ENCODE measurements around the gene SERPINB6. TPM values are rescaled to one million over a fixed set of nuclear protein-coding genes. Genes with fewer than 3 reads are reported as not detected.
"Not testable (repeated sequence)": the region's sequence is repeated elsewhere in the genome, so short reads cannot be mapped to it uniquely, and the experiment has no call there.

SERPINB6 gene
- total RNA-seq, 8 experiments from 2014 or later = 9.6 to 519 (median 53.6) TPM

GRCh38 chr6:2908516-2908915 is 62.9 kb downstream of the SERPINB6 start:
- WGBS, 10 experiments = 40 to 100% (median 88%) methylated on average over 1 to 2 of the region's 3 CpGs; no CpG with 5 or more reads in 6 of the 10 experiments
- in situ Hi-C loops (cut with MboI; ENCODE audit: low pct_unique_long_range_greater_than_20kb in 2 of 9, low sequenced_read_pairs in 9 of 9, unreplicated experiment in 9 of 9); H3K4me3 ChIP-seq: not testable (repeated sequence)
- H3K4me1 ChIP-seq (replicated peaks in 1 of 2) = peaks cover 19 to 24% of the 10 kb centered on the region in 2 donors
- peak in 5 of 8 experiments; percentile 39 to 74 (median 49) for ATAC-seq (replicated peaks in 6 of 8)
- H3K27ac ChIP-seq = peak overlapping the region; percentile 16 to 42

DNA sequence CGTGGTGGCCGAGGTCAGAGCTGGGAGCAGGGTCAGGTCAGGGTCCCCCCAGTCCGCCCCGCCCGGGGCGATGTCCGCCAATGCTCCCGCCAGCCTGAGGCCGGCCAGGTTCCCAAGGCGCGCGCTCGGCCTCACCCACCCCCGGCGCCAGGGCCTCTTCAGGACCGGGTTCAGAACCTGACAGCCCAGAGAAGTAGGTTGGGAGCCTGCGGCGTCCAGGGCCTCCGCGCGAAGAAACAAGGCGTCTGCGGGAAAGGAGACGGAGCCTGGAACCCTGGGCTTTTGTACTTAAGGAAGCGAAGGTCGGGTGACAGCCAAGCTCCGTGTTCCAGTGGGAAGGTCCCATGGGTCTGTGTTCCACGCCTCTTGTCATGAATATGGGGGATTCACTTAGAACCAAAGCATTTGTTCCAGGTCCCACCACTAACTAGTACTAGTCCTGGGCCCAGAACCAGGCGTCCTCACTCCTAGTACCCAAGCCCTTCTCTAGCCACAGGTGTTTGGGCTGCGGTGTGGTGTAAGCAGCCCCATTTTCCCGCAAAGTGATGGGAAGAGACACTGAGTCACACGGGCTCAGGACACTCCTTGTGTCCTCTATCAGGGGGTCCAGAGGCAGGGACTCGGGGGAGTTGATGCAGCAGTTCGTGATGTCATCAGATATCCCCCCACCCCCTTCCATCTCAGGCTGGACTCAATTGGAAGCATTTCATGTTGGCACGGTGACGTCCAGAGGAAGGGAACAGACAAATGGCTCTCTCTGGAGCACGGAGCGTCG is 67.8 kb downstream of the SERPINB6 start:
- H3K4me3 ChIP-seq = peak overlapping the region; percentile 22 to 45 (median 34)
- in situ Hi-C loops (cut with MboI; ENCODE audit: low pct_unique_long_range_greater_than_20kb in 2 of 9, low sequenced_read_pairs in 9 of 9, unreplicated experiment in 9 of 9) = not testable (repeated sequence)
- peaks cover 34 to 44% of the 10 kb centered on the region in 2 donors for H3K4me1 ChIP-seq (replicated peaks in 1 of 2)
- ATAC-seq (replicated peaks in 6 of 8) = peak in 5 of 8 experiments; percentile 0 to 54 (median 37)
- no CpG with 5 or more reads among the region's 39 CpGs for WGBS, 10 experiments
- peak overlapping the region; percentile 15 to 67 for H3K27ac ChIP-seq

DNA sequence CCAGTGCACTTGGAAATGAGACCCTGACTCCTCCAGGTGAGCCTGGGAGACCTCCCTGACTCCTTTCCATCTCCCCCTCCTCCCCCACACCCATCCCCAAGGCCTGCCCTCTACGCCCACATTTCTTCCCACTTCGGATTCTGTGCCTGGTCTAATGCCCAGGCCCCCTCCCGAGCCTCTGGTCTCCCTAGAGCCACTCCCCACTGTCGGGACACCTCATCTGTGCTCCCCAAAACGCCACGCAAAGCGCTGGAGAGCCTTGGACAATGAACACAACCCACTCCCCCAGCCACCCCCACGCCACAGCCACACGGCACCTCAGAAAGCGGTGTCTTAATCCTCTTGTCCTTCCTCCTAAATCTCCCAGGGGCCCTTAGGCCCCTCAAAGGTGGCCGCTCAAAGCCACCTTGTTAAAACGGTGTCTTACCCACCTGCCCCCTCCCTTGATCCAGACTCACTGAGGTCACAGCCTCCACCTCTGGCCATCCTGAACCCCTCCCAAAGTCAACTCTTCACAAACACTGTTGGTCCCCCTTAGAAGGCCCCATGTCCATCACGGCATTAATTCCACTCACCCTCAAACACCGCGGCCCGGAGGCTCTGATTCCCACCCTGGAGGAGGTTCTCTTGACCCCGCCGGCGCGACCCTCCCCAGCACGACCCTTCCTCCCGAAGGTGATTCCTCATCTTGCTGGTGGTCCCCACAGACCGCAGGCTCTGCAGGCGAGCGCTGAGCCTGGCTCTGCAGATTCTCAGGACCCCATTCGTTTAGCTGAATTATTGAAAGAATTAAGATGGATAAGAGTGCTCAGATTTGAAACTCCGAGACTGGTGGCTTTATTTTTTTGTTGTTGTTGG is 69.5 kb downstream of the SERPINB6 start:
- peak in 5 of 8 experiments; percentile 17 to 50 (median 43) for ATAC-seq (replicated peaks in 6 of 8)
- peak overlapping the region in 1 of 2 donors; percentile 67 for H3K27ac ChIP-seq
- peak overlapping the region; percentile 22 to 45 (median 34) for H3K4me3 ChIP-seq
- WGBS, 10 experiments = 28 to 53% (median 45%) methylated on average over 5 to 10 of the region's 27 CpGs; no CpG with 5 or more reads in 6 of the 10 experiments
- peaks cover 28 to 38% of the 10 kb centered on the region in 2 donors for H3K4me1 ChIP-seq (replicated peaks in 1 of 2)
- in situ Hi-C loops (cut with MboI; ENCODE audit: low pct_unique_long_range_greater_than_20kb in 2 of 9, low sequenced_read_pairs in 9 of 9, unreplicated experiment in 9 of 9) = not testable (repeated sequence)

DNA sequence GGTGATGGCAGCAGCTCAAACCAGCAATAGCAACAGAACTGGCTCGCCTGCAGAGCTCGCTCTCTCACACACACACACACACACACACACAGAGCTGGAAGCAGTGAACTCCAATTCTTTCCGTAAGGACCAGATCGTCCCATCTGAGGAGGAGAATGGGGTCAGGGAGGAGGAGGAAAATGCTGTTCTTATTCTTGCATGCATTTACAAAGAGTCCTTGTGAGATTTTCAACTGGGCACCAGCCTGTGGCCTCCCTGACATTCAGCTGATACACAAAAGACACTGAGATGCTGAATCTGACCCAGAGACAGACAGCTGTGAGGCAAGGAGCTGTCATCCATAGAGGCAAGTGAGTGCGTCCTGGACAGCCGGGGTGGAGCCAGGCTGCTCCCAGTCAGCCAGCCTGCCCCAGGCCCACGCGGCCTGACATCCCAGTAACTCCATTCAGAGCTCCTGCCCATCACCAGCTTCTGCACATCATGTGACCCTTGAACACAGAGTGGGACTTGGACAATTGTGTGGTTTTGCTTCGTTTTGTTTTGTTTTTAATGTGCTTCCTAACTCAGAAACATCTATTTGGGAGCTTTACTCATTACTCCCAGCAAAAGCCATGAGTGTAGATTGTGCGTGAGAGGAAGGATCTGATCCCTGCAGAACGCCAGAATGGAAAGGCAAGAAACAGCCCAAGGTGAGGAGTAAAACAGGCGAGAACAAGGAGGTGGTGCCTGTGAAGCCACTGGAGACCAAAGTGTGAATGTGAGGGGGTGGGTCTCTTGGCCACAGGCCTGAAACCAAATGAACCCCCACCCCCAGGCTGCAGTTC is 70.3 kb downstream of the SERPINB6 start:
- ATAC-seq (replicated peaks in 6 of 8) = peak in 1 of 8 experiments; percentile 10
- Histone ChIP-seq H3K4me3 (peak overlapping the region in 1 of 5 donors; percentile 45), H3K27ac (no peak overlapping the region), H3K4me1 (replicated peaks in 1 of 2) (peaks cover 28 to 38% of the 10 kb centered on the region in 2 donors)
- 33 to 94% (median 68%) methylated on average over 2 to 10 of the region's 12 CpGs; no CpG with 5 or more reads in 3 of the 10 experiments for WGBS, 10 experiments
- in situ Hi-C loops (cut with MboI; ENCODE audit: low pct_unique_long_range_greater_than_20kb in 2 of 9, low sequenced_read_pairs in 9 of 9, unreplicated experiment in 9 of 9) = no loop called here

DNA sequence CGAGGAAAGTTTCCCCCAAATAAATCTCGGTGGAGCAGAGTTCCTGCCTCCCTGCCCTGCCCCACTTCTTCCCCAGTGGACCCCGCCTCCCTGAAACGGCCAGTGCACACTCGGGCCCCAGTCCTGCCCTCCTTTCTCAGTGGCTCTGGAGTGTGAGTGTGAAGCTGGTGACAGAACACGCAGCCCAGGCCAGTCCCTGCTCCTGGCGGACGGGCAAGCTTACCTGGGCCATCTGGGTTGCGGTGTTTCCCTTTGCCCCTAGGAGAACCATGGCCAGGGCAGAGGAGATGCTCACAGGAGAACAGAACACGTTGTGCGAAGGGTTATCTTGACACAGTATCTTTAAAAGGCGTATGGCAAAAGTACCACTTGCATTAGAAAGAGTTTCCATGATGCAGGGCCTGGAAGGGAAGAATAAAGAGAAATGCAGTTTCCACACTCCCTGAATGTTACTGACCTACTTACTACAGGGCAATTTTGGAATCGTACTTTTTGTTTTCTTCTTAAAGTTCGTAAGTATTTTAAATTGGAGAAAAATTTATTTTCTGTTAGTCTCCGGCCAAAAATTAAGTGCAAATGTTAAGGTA is 71.1 kb downstream of the SERPINB6 start:
- no peak overlapping the region for H3K4me3 ChIP-seq
- H3K27ac ChIP-seq = no peak overlapping the region
- peaks cover 28 to 38% of the 10 kb centered on the region in 2 donors for H3K4me1 ChIP-seq (replicated peaks in 1 of 2)
- WGBS, 10 experiments = 48 to 100% (median 74%) methylated on average over 1 to 8 of the region's 15 CpGs; no CpG with 5 or more reads in 3 of the 10 experiments
- ATAC-seq (replicated peaks in 6 of 8) = no peak
- in situ Hi-C loops (cut with MboI; ENCODE audit: low pct_unique_long_range_greater_than_20kb in 2 of 9, low sequenced_read_pairs in 9 of 9, unreplicated experiment in 9 of 9) = no loop called here

- 80 to 100% (median 90%) methylated on average over 1 to 6 of the region's 6 CpGs for WGBS, 10 experiments
Measured at GRCh38 chr6:2899596-2899995, 71.8 kb downstream of the SERPINB6 start.

More at GRCh38 chr6:2899596-2899995, 71.8 kb downstream of the SERPINB6 start:
- no peak overlapping the region for H3K27ac ChIP-seq
- peaks cover 28 to 38% of the 10 kb centered on the region in 2 donors for H3K4me1 ChIP-seq (replicated peaks in 1 of 2)
- in situ Hi-C loops (cut with MboI; ENCODE audit: low pct_unique_long_range_greater_than_20kb in 2 of 9, low sequenced_read_pairs in 9 of 9, unreplicated experiment in 9 of 9) = no loop called here
- no peak for ATAC-seq (replicated peaks in 6 of 8)
- no peak overlapping the region for H3K4me3 ChIP-seq

Other genes with a start within 250 kb of the SERPINB6 start
- 1 to 10 TPM in 2 of 8 experiments, under 1 TPM in 6; 0.18 to 1.4 (median 0.46) TPM for gene MYLK4, start 220.6 kb downstream of the SERPINB6 start, total RNA-seq
- 10 to 100 TPM; 37.7 to 61.2 (median 42.9) TPM for gene WRNIP1, start 206.2 kb downstream of the SERPINB6 start, total RNA-seq
- gene SERPINB1, start 129.7 kb downstream of the SERPINB6 start, total RNA-seq = 10 to 100 TPM in 3 of 8 experiments, 1 to 10 TPM in 2, under 1 TPM in 3; 0.43 to 45.5 (median 1.8) TPM
- 10 to 100 TPM in 2 of 8 experiments, 1 to 10 TPM in 6; 3.4 to 24.5 (median 9.3) TPM for gene SERPINB9, start 68.3 kb downstream of the SERPINB6 start, total RNA-seq
- gene NQO2, start 28.3 kb upstream of the SERPINB6 start, total RNA-seq = 10 to 100 TPM; 13.8 to 35.4 (median 21.6) TPM
- gene RIPK1, start 96.9 kb upstream of the SERPINB6 start, total RNA-seq = 10 to 100 TPM in 4 of 8 experiments, 1 to 10 TPM in 4; 2.3 to 17.9 (median 11.8) TPM
- gene BPHL, start 147.1 kb upstream of the SERPINB6 start, total RNA-seq = 10 to 100 TPM; 11.4 to 45.8 (median 19.6) TPM
- 100 to 1,000 TPM in 6 of 8 experiments, 10 to 100 TPM in 2; 27.4 to 674 (median 520) TPM for gene TUBB2A, start 186.0 kb upstream of the SERPINB6 start, total RNA-seq

Measured in motor neuron (in vitro differentiated cells).